H1 (cell line): Measurements from ENCODE around the gene NADK. TPM values are rescaled to one million over a fixed set of nuclear protein-coding genes. Genes with fewer than 3 reads are reported as not detected.
A peak's percentile ranks its signal among the peaks of the same experiment; 100 is the strongest.

Source experiments
- CTCF ChIA-PET: fragments of 300-600 bp; sonication (Branson Sonifier 250); formaldehyde crosslinking; loops from one replicate; lab custom pipeline; 2021; ENCODE audit not compliant: partially characterized antibody; lab: Charles Lee
- POLR2A ChIA-PET: fragments of 300-600 bp; sonication (Branson Sonifier 250); formaldehyde crosslinking; loops from one replicate; lab custom pipeline; 2021; ENCODE audit warnings: inconsistent platforms; ENCODE audit not compliant: partially characterized antibody; lab: Charles Lee
- DNase-seq, 2 experiments: peaks; one replicate each; pipeline versions ENCODE4 v3.0.0 to v3.0.0-alpha.2; 2010 to 2022; ENCODE audit warnings: low spot score in 2 of 2, low read depth in 1 of 2, mixed read lengths in 1 of 2
- FAIRE-seq: peaks from 2 replicates; lab custom pipeline; 2011; peaks lifted over from hg19 to GRCh38; lab: Jason Lieb, UNC
- H2AFZ ChIP-seq: 2 replicates; pipeline ENCODE4 v1.8.1; 2012; ENCODE audit warnings: low read length, inconsistent platforms
- H2AK5ac ChIP-seq: 2 replicates; pipeline ENCODE4 v1.6.1; 2013; ENCODE audit warnings: low read depth, low read length
- H2BK120ac ChIP-seq: replicated peaks from 2 replicates; pipeline ENCODE3; 2013; ENCODE audit warnings: low read depth, low read length, inconsistent platforms
- H2BK12ac ChIP-seq: 2 replicates; pipeline ENCODE4 v1.6.1; 2013; ENCODE audit warnings: low read depth, low read length
- H2BK15ac ChIP-seq: 2 replicates; pipeline ENCODE4 v1.6.1; 2013; ENCODE audit warnings: low read length
- H2BK20ac ChIP-seq: 2 replicates; pipeline ENCODE4 v1.6.1; 2013; ENCODE audit warnings: low read length
- H2BK5ac ChIP-seq: 2 replicates; pipeline ENCODE4 v1.6.1; 2013; ENCODE audit warnings: low read depth, low read length
- H3K14ac ChIP-seq: 2 replicates; pipeline ENCODE4 v1.6.1; 2013; ENCODE audit warnings: inconsistent platforms; ENCODE audit not compliant: insufficient read length
- H3K18ac ChIP-seq: 2 replicates; pipeline ENCODE4 v1.6.1; 2013; ENCODE audit warnings: low read length; ENCODE audit errors: extremely low read depth
- H3K23ac ChIP-seq: 2 replicates; pipeline ENCODE4 v1.6.1; 2013; ENCODE audit warnings: inconsistent platforms; ENCODE audit not compliant: insufficient read length
- H3K23me2 ChIP-seq: 2 replicates; pipeline ENCODE4 v1.6.1; 2013; ENCODE audit warnings: low read depth, low read length
- H3K27ac ChIP-seq: 2 replicates; pipeline ENCODE4 v1.6.1; 2011; ENCODE audit warnings: low read depth, low read length, inconsistent platforms
- H3K27me3 ChIP-seq, 4 experiments: replicated peaks in 1 of 4; 1 replicate in 1 of 4; 2 replicates in 3 of 4; pipeline versions ENCODE4 v1.6.1 to v1.8.1; 2011 to 2013; ENCODE audit warnings: low read length in 3 of 4, mild to moderate bottlenecking in 3 of 4, inconsistent platforms in 2 of 4, mixed read lengths in 2 of 4, moderate library complexity in 1 of 4; ENCODE audit not compliant: control insufficient read depth in 3 of 4, insufficient read depth in 3 of 4; ENCODE audit errors: extremely low read depth in 1 of 4
- H3K36me3 ChIP-seq, 4 experiments: 2 replicates each; pipeline versions ENCODE4 v1.6.1 to v1.8.1; 2011 to 2013; ENCODE audit warnings: mild to moderate bottlenecking in 4 of 4, low read length in 3 of 4, moderate library complexity in 2 of 4, control low read depth in 1 of 4, inconsistent platforms in 1 of 4; ENCODE audit not compliant: insufficient read depth in 4 of 4, control insufficient read depth in 2 of 4
- H3K4ac ChIP-seq: replicated peaks from 2 replicates; pipeline ENCODE3; 2013; ENCODE audit warnings: low read length, low read depth, mixed read lengths, inconsistent platforms; ENCODE audit not compliant: insufficient read length
- H3K4me1 ChIP-seq, 4 experiments: replicated peaks in 1 of 4; 1 replicate in 1 of 4; 2 replicates in 3 of 4; pipeline versions ENCODE4 v1.6.1 to v1.8.1; 2011 to 2013; ENCODE audit warnings: low read length in 3 of 4, inconsistent platforms in 2 of 4, mixed read lengths in 1 of 4; ENCODE audit not compliant: insufficient read depth in 4 of 4, control insufficient read depth in 3 of 4
- H3K4me2 ChIP-seq, 2 experiments: 2 replicates each; pipeline versions ENCODE4 v1.6.1 to v1.8.1; 2011 to 2013; ENCODE audit warnings: low read depth in 2 of 2, low read length in 2 of 2, control low read depth in 1 of 2, inconsistent platforms in 1 of 2, mild to moderate bottlenecking in 1 of 2; ENCODE audit not compliant: insufficient read depth in 1 of 2
- H3K4me3 ChIP-seq, 4 experiments: fragments of 200-600, 300-600 bp in 1 of 4; sonication (generic), shearing (Covaris generic), sonication (Bioruptor Twin) in 1 of 4; 2 replicates each; pipeline versions ENCODE4 v1.5.1 to v1.8.1; 2011 to 2016; ENCODE audit warnings: low read length in 4 of 4, low read depth in 3 of 4, control low read depth in 2 of 4, inconsistent platforms in 2 of 4, mild to moderate bottlenecking in 2 of 4, mixed read lengths in 1 of 4, moderate library complexity in 1 of 4; ENCODE audit not compliant: insufficient read depth in 2 of 4; ENCODE audit errors: extremely low read depth in 1 of 4
- H3K56ac ChIP-seq: replicated peaks from 2 replicates; pipeline ENCODE3; 2013; ENCODE audit warnings: low read depth, mild to moderate bottlenecking, mixed read lengths, low read length, inconsistent platforms; ENCODE audit not compliant: insufficient read length
- H3K79me1 ChIP-seq: 2 replicates; pipeline ENCODE4 v1.6.1; 2013; ENCODE audit warnings: low read depth, low read length, control low read depth
- H3K79me2 ChIP-seq, 2 experiments: 2 replicates each; pipeline versions ENCODE4 v1.6.1 to v1.8.1; 2012 to 2013; ENCODE audit warnings: low read length in 2 of 2, mild to moderate bottlenecking in 2 of 2, inconsistent platforms in 1 of 2; ENCODE audit not compliant: insufficient read depth in 2 of 2, control insufficient read depth in 1 of 2
- H3K9ac ChIP-seq, 4 experiments: replicated peaks in 1 of 4; 1 replicate in 1 of 4; 2 replicates in 3 of 4; pipeline versions ENCODE4 v1.6.1 to v1.8.1; 2011 to 2013; ENCODE audit warnings: low read depth in 3 of 4, low read length in 3 of 4, control low read depth in 2 of 4, mild to moderate bottlenecking in 2 of 4, moderate library complexity in 2 of 4, inconsistent platforms in 1 of 4; ENCODE audit errors: extremely low read depth in 1 of 4
- H3K9me3 ChIP-seq, 2 experiments: 2 replicates each; pipeline versions ENCODE4 v1.6.1 to v1.8.1; 2012 to 2013; ENCODE audit warnings: mild to moderate bottlenecking in 2 of 2, moderate library complexity in 2 of 2, control low read depth in 1 of 2, inconsistent platforms in 1 of 2, low read depth in 1 of 2, low read length in 1 of 2, mixed read lengths in 1 of 2; ENCODE audit not compliant: insufficient read depth in 2 of 2
- H4K20me1 ChIP-seq, 2 experiments: replicated peaks in 1 of 2; 2 replicates each; pipeline versions ENCODE3 to v1.8.1; 2011 to 2013; ENCODE audit warnings: inconsistent platforms in 2 of 2, low read length in 2 of 2, mild to moderate bottlenecking in 1 of 2; ENCODE audit not compliant: insufficient read depth in 2 of 2, control insufficient read depth in 1 of 2
- H4K5ac ChIP-seq: 2 replicates; pipeline ENCODE4 v1.6.1; 2013; ENCODE audit warnings: low read length, low read depth, mixed read lengths, inconsistent platforms; ENCODE audit not compliant: insufficient read length
- H4K8ac ChIP-seq: 2 replicates; pipeline ENCODE4 v1.8.0; 2013; ENCODE audit warnings: mild to moderate bottlenecking, moderate library complexity, low read length, inconsistent platforms; ENCODE audit not compliant: insufficient read depth; ENCODE audit errors: extremely low read depth
- H4K91ac ChIP-seq: replicated peaks from 2 replicates; pipeline ENCODE3; 2013; ENCODE audit warnings: low read length, mixed read lengths, inconsistent platforms; ENCODE audit not compliant: insufficient read length
- ATF2 ChIP-seq: IDR thresholded peaks from 2 replicates; pipeline ENCODE4 v1.6.1; 2012; ENCODE audit warnings: low read length, inconsistent platforms
- CTCF ChIP-seq, 3 experiments: IDR thresholded peaks; 1 replicate in 2 of 3; 2 replicates in 1 of 3; pipeline versions ENCODE4 v1.5.1 to v1.6.1; 2011; ENCODE audit warnings: low read length in 3 of 3, mild to moderate bottlenecking in 3 of 3, inconsistent platforms in 2 of 3, low read depth in 1 of 3, moderate library complexity in 1 of 3; ENCODE audit not compliant: insufficient read depth in 1 of 3; ENCODE audit errors: control extremely low read depth in 1 of 3
- EZH2 ChIP-seq: fragments of 200-600 bp; sonication (generic); IDR thresholded peaks from 2 replicates; pipeline ENCODE4 v1.7.1; 2012; ENCODE audit warnings: low read depth, mild to moderate bottlenecking, moderate library complexity, low read length, inconsistent platforms; ENCODE audit not compliant: severe bottlenecking
- RAD21 ChIP-seq, 2 experiments: IDR thresholded peaks in 1 of 2; conservative IDR thresholded peaks in 1 of 2; 2 replicates each; pipeline ENCODE4 v1.6.1; 2011; ENCODE audit warnings: low read depth in 2 of 2, low read length in 2 of 2, improper control_type of control experiment in 1 of 2, inconsistent platforms in 1 of 2, mild to moderate bottlenecking in 1 of 2, moderate library complexity in 1 of 2
- WGBS, 2 experiments: shearing (Covaris generic) in 1 of 2; methylation state at CpG; one replicate each; pipeline versions ENCODE4 v1.1.6 to v1.1.7; 2013 to 2015; ENCODE audit warnings: low lambda C conversion rate in 2 of 2, mixed read lengths in 2 of 2, inconsistent platforms in 1 of 2, low coverage in 1 of 2, missing lambda C conversion rate in 1 of 2; ENCODE audit not compliant: insufficient replicate concordance in 2 of 2, insufficient coverage in 1 of 2, insufficient read length in 1 of 2; ENCODE audit errors: extremely low coverage in 1 of 2, missing lambda C conversion rate in 1 of 2; 5-methylcytosine and 5-hydroxymethylcytosine counted together
- polyA plus RNA-seq, 7 experiments: library from polyadenylated mRNA; depleted of rRNA in 3 of 7; stranded (reverse) in 5 of 7; unstranded in 2 of 7; fragments of >200 nt in 5 of 7; fragments of 200-250 nt in 2 of 7; gene quantifications; 1 replicate in 5 of 7; 2 replicates in 1 of 7; 4 replicates in 1 of 7; pipeline versions ENCODE4 v1.2.1 to v1.2.3, GENCODE V29; 2011 to 2013; ENCODE audit warnings: missing spikeins in 2 of 7, mixed read lengths in 2 of 7
- total RNA-seq: library from RNA; stranded (reverse); fragmentation: NEBNext Ultra II Directional; extraction: Animal tissue kit (Norgen Biotek cat#: 25700); gene quantifications from 2 replicates; pipeline ENCODE4 v1.2.1, GENCODE V29; 2021

The NADK gene
- total and polyA plus RNA-seq, 2 of the 8 experiments (the other 6 are each of a cell fraction or from before 2014, with no cell fraction given) = 78.0 to 89.7 TPM

DNA sequence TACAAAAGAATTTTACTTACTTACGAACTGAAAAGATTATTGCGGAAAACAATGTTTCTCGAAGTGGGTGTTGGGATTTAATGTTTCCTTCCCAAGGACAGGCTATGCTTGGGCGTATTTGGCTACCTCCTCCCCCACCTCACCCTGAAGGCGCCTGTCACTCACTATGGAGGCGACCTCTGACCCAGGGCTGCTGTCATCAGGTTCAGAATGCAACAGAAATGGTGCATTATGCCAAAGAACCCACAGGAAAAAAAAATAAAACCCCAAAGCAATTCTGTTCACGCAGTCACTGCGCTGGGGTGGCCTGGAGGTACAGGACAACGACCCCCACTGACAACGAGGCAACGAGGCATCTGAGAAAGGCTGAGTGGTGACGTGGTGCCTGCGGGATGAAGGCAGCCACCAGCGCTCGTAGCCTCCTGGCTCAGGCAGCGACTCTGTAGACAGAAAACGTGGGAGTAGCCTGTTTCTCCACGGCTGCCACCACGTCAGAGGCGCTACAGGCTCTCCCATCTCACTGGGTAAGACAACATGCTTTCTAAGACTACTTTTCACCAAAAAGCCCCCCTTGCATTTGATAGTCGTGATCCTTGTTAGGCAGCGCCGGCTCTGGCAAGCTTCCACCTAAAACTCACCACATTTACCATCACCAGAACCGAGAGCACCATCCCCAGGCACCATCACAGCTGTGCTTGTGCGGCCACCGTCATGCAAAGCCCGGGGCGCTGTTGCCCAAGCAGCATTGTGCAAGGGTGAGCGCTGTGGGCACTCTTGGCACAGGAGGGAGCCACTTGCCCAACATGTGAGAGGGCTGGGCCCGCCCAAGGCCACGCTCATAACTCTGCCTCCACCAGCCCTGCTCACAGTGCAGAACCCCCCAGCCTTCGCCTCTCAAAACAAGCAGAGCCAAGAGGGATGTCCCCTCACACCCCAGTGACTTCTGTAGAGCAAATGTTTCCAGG, 14.3 kb downstream of the NADK start:
- CTCF ChIA-PET = no interaction called here
- no peak overlapping the region for H4K5ac ChIP-seq

More for the DNA sequence above, 14.3 kb downstream of the NADK start:
- no peak overlapping the region for H2BK20ac ChIP-seq
- no peak overlapping the region for H3K9ac ChIP-seq
- no peaks in the 10 kb centered on the region for H3K23me2 ChIP-seq
- no peak overlapping the region for H3K4ac ChIP-seq
- no peak overlapping the region for H3K4me3 ChIP-seq
- peaks cover 10 to 45% (median 28%) of the 10 kb centered on the region in 4 experiments for H3K36me3 ChIP-seq
- no peak overlapping the region for H2AFZ ChIP-seq
- no peak overlapping the region for H3K18ac ChIP-seq
- no peak overlapping the region for H2BK5ac ChIP-seq
- H3K4me1 ChIP-seq = no peaks in the 10 kb centered on the region
- DNase-seq (no peak), FAIRE-seq (no peak)
- no peak overlapping the region for H2BK120ac ChIP-seq
- H3K56ac ChIP-seq = no peak overlapping the region
- no peaks in the 10 kb centered on the region for H3K9me3 ChIP-seq
- H2AK5ac ChIP-seq = no peak overlapping the region
- H3K27ac ChIP-seq = no peak overlapping the region; the same call in 1 of the 2 replicates
- H3K27me3 ChIP-seq = no peaks in the 10 kb centered on the region
- peaks cover 4 to 56% of the 10 kb centered on the region in 2 experiments; a peak in 3 of 4 replicates for H3K79me2 ChIP-seq
- H4K20me1 ChIP-seq = peaks cover 17 to 28% of the 10 kb centered on the region in 2 experiments
- WGBS, 2 experiments = 93% methylated on average over 32 of the region's 32 CpGs; no CpG with 5 or more reads in 1 of the 2 experiments
- H3K14ac ChIP-seq = no peak overlapping the region
- peak overlapping the region; percentile 59; the same call in 1 of the 2 replicates for H4K8ac ChIP-seq
- POLR2A ChIA-PET = no interaction called here
- H4K91ac ChIP-seq = no peak overlapping the region
- H2BK15ac ChIP-seq = no peak overlapping the region
- no peak overlapping the region for H2BK12ac ChIP-seq
- TF ChIP-seq RAD21 (IDR thresholded peaks at IDR 0.05 in 1 of 2, conservative IDR thresholded peaks at IDR 0.05 in 1 of 2; ENCODE audit: low read depth in 2 of 2, low read length in 2 of 2) (peak; percentile 11 to 14; a peak in 2 of 4 replicates), ATF2 (no peak), CTCF (IDR thresholded peaks at IDR 0.05; ENCODE audit: control extremely low read depth in 1 of 3, insufficient read depth in 1 of 3, low read depth in 1 of 3, low read length in 3 of 3) (no peak), EZH2 (no peak)
- H3K79me1 ChIP-seq = peaks cover 23% of the 10 kb centered on the region
- no peak overlapping the region for H3K23ac ChIP-seq
- no peak overlapping the region for H3K4me2 ChIP-seq
